Suprapubic skin (tissue), 4 donors: Measurements from ENCODE around the gene KLHL20. TPM values are rescaled to one million over a fixed set of nuclear protein-coding genes. Genes with fewer than 3 reads are reported as not detected.
"Not testable (repeated sequence)": the region's sequence is repeated elsewhere in the genome, so short reads cannot be mapped to it uniquely, and the experiment has no call there.

Experiments used
- DNase-seq, 2 donors: peaks; one replicate each; pipeline ENCODE4 v3.0.0-alpha.2; 2019; ENCODE audit warnings: low spot score in 2 of 2
- H3K27ac ChIP-seq: fragments of 200-600 bp; sonication (generic); one replicate; pipeline ENCODE4 v1.5.1; 2019
- H3K27me3 ChIP-seq: fragments of 200-600 bp; sonication (generic); one replicate; pipeline ENCODE4 v1.5.1; 2019
- H3K36me3 ChIP-seq: fragments of 200-600 bp; sonication (generic); one replicate; pipeline ENCODE4 v1.5.1; 2019
- H3K4me1 ChIP-seq: fragments of 200-600 bp; sonication (generic); one replicate; pipeline ENCODE4 v1.5.1; 2019
- H3K4me3 ChIP-seq: fragments of 200-600 bp; sonication (generic); one replicate; pipeline ENCODE4 v1.5.1; 2019; ENCODE audit warnings: mild to moderate bottlenecking
- H3K9me3 ChIP-seq: fragments of 200-600 bp; sonication (generic); one replicate; pipeline ENCODE4 v1.5.1; 2019
- EP300 ChIP-seq: sonication (generic); formaldehyde crosslinking; IDR thresholded peaks from one replicate; pipeline ENCODE4 v1.6.1; 2017; ENCODE audit warnings: antibody characterized with exemption
- POLR2A ChIP-seq, 2 donors: fragments of 450-650 bp; IDR thresholded peaks; one replicate each; pipeline ENCODE4 v1.6.1; 2017; ENCODE audit warnings: antibody characterized with exemption in 2 of 2, mild to moderate bottlenecking in 2 of 2, moderate library complexity in 2 of 2
- POLR2AphosphoS5 ChIP-seq, 3 donors: sonication (generic); formaldehyde crosslinking; IDR thresholded peaks; one replicate each; pipeline ENCODE4 v1.6.1; 2017; ENCODE audit warnings: antibody characterized with exemption in 3 of 3
- WGBS: methylation state at CpG from one replicate; pipeline ENCODE4 v1.1.5; 2018; 5-methylcytosine and 5-hydroxymethylcytosine counted together
- total RNA-seq, 4 donors: library from RNA; depleted of rRNA; stranded (reverse); fragments of >200 nt; gene quantifications; one replicate each; pipeline ENCODE4 v1.1.0, GENCODE V29; 2016
- TF ChIP-seq, protein P1 (sequence below), 2 donors: fragments of 200-600 bp in 1 of 2; fragments of 450-650 bp in 1 of 2; sonication (generic) in 1 of 2; IDR thresholded peaks; one replicate each; pipeline ENCODE4 v1.5.1; 2016 to 2019; ENCODE audit warnings: antibody characterized with exemption in 2 of 2, mild to moderate bottlenecking in 1 of 2, moderate library complexity in 1 of 2

The KLHL20 gene
- total RNA-seq, 4 donors from 2014 or later, result 26.3 to 34.2 (median 29.4) TPM

DNA sequence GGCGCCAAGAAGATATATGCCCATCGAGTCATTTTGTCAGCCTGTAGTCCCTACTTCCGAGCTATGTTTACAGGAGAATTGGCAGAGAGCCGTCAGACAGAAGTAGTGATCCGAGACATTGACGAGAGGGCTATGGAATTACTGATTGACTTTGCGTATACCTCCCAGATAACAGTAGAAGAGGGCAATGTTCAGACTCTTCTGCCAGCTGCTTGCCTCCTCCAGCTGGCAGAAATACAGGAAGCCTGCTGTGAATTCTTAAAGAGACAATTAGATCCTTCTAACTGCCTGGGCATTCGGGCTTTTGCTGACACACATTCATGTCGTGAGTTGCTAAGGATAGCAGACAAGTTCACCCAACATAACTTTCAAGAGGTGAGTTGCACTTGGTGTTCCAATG lies 19.1 kb downstream of the KLHL20 start:
- Histone ChIP-seq H3K36me3 (peaks cover 34% of the 10 kb centered on the region), H3K27me3 (no peaks in the 10 kb centered on the region), H3K4me1 (no peaks in the 10 kb centered on the region), H3K9me3 (no peaks in the 10 kb centered on the region), H3K27ac (no peak overlapping the region), H3K4me3 (no peak overlapping the region)
- WGBS, result 100% methylated on average over 6 of the region's 9 CpGs
- no peak for DNase-seq
- TF ChIP-seq POLR2AphosphoS5 (IDR thresholded peaks at IDR 0.05), result no peak
- no peak for TF ChIP-seq EP300
- TF ChIP-seq, protein P1, sequence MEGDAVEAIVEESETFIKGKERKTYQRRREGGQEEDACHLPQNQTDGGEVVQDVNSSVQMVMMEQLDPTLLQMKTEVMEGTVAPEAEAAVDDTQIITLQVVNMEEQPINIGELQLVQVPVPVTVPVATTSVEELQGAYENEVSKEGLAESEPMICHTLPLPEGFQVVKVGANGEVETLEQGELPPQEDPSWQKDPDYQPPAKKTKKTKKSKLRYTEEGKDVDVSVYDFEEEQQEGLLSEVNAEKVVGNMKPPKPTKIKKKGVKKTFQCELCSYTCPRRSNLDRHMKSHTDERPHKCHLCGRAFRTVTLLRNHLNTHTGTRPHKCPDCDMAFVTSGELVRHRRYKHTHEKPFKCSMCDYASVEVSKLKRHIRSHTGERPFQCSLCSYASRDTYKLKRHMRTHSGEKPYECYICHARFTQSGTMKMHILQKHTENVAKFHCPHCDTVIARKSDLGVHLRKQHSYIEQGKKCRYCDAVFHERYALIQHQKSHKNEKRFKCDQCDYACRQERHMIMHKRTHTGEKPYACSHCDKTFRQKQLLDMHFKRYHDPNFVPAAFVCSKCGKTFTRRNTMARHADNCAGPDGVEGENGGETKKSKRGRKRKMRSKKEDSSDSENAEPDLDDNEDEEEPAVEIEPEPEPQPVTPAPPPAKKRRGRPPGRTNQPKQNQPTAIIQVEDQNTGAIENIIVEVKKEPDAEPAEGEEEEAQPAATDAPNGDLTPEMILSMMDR (IDR thresholded peaks at IDR 0.05), result no peak
- no peak for TF ChIP-seq POLR2A (IDR thresholded peaks at IDR 0.05)

GRCh38 chr1:173736104-173736503 lies 21.3 kb downstream of the KLHL20 start:
- peaks cover 37% of the 10 kb centered on the region for H3K36me3 ChIP-seq
- H3K9me3 ChIP-seq, DNase-seq, H3K4me3 ChIP-seq, H3K27me3 ChIP-seq, H3K4me1 ChIP-seq, H3K27ac ChIP-seq: not testable (repeated sequence)
- 100% methylated on average over 2 of the region's 2 CpGs for WGBS

DNA sequence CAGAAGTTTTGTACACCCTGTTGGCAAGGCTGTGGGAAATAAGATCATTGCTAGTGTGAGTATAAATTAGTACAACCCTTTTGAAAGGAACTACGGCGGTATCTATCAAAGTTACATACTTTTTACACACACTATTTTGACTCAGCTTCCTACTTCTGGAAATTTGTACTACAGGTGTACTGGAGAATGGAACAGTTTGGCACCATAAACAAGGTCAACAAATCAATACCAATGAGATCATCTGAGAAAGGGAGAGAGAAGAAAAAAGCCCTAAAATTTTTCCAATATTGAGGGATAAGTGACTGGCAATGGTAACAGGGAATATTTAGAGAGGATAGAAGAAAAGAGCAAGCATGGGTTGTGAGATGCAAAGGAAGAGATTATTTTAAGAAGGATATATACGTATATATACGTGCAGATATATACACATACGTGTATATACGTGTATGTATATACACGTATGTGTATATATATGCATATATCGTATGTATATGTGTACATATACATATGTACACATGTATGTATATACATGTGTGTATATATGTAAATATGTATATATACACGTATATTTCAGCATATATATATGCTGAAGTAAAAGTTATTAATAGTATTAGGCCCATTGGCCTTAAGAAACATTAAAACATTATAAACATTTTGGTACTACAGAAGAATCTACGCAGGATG lies 27.6 kb downstream of the KLHL20 start:
- H3K27me3 ChIP-seq, result no peaks in the 10 kb centered on the region
- 97% methylated on average over 10 of the region's 10 CpGs for WGBS

DNA sequence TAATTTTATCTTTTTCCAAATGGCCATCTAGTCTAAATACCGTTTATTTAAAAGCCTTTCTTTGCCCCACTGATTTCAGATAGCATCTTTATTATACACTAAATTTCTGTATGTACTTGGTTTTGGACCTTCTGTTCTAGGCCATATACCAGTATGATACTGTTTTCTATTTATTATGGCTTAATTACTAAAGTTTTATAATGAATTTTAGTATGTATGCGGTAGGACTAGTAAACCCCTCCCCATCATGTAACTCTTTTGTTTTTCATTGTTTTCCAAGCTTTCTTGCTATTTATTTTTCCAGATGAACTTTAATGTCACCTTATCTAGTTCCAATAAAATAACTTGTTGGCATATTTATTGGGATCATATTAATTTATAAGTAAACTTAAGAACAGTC lies 29.9 kb downstream of the KLHL20 start:
- WGBS, result 92% methylated on average over 2 of the region's 2 CpGs
- no peak for DNase-seq
- no peaks in the 10 kb centered on the region for H3K27me3 ChIP-seq

More for the DNA sequence above, 27.6 kb downstream of the KLHL20 start:
- H3K4me1 ChIP-seq, result no peaks in the 10 kb centered on the region
- DNase-seq, result no peak
- no peak overlapping the region for H3K4me3 ChIP-seq
- no peaks in the 10 kb centered on the region for H3K9me3 ChIP-seq
- TF ChIP-seq, protein P1 (IDR thresholded peaks at IDR 0.05), result no peak
- no peak for TF ChIP-seq POLR2AphosphoS5 (IDR thresholded peaks at IDR 0.05)
- TF ChIP-seq EP300, result no peak
- no peak for TF ChIP-seq POLR2A (IDR thresholded peaks at IDR 0.05)
- H3K36me3 ChIP-seq, result peaks cover 13% of the 10 kb centered on the region
- no peak overlapping the region for H3K27ac ChIP-seq

DNA sequence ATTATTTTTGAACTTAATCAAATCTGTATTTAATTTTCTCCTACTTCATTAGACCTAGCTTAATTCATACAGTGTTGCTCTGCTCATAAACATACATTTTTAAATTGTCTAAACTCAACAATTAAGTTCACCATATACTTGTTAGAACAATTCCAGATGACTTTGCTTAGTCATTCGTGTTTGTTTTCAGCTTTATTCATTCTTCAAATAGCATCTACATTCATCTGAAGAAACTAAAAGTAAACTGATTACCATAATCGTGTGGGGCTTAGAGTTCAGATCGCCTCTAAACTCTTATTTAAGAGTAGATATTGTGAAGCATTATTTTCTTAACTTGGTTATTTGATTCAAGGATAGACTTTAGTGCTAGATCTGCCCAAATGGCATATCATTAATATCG lies 34.4 kb downstream of the KLHL20 start:
- H3K36me3 ChIP-seq, result peaks cover 28% of the 10 kb centered on the region
- no peak for TF ChIP-seq POLR2AphosphoS5 (IDR thresholded peaks at IDR 0.05)
- no peak for TF ChIP-seq POLR2A (IDR thresholded peaks at IDR 0.05)
- no peak for TF ChIP-seq EP300
- TF ChIP-seq, protein P1 (IDR thresholded peaks at IDR 0.05), result no peak
- DNase-seq, result no peak
- H3K4me3 ChIP-seq, result no peak overlapping the region
- H3K27ac ChIP-seq, result no peak overlapping the region
- WGBS, result 87% methylated on average over 4 of the region's 4 CpGs
- no peaks in the 10 kb centered on the region for H3K9me3 ChIP-seq
- no peaks in the 10 kb centered on the region for H3K27me3 ChIP-seq
- H3K4me1 ChIP-seq, result no peaks in the 10 kb centered on the region

More for the DNA sequence above, 29.9 kb downstream of the KLHL20 start:
- no peak for TF ChIP-seq EP300
- no peak for TF ChIP-seq POLR2AphosphoS5 (IDR thresholded peaks at IDR 0.05)
- TF ChIP-seq, protein P1 (IDR thresholded peaks at IDR 0.05), result no peak
- TF ChIP-seq POLR2A (IDR thresholded peaks at IDR 0.05), result no peak
- Histone ChIP-seq H3K4me3 (no peak overlapping the region), H3K27ac (no peak overlapping the region), H3K4me1 (no peaks in the 10 kb centered on the region), H3K36me3 (peaks cover 13% of the 10 kb centered on the region), H3K9me3 (no peaks in the 10 kb centered on the region)

DNA sequence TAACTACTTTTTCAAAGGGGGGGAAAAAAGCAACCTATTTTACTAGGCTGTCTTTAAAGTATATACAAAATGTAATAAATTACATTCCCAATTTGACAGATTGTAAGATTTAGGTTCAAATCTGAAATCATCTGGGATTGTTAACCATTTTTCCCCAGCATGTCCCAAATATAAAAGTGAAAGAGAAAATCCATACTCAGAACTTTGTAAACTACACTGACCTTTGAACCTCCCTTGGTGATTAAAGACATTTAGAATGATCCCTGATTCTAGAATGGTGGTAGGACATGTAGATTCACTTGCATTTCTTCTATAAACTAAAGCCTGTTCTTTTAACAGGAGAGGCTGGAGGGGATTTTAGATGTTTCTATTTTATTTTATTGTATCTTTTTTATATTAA lies 39.0 kb downstream of the KLHL20 start:
- no peak overlapping the region for H3K27ac ChIP-seq
- no peaks in the 10 kb centered on the region for H3K9me3 ChIP-seq
- peaks cover 67% of the 10 kb centered on the region for H3K36me3 ChIP-seq
- DNase-seq, result no peak
- TF ChIP-seq, protein P1 (IDR thresholded peaks at IDR 0.05), result no peak
- no peak for TF ChIP-seq POLR2A (IDR thresholded peaks at IDR 0.05)
- TF ChIP-seq EP300, result no peak
- TF ChIP-seq POLR2AphosphoS5 (IDR thresholded peaks at IDR 0.05), result no peak
- H3K4me3 ChIP-seq, result no peak overlapping the region
- no peaks in the 10 kb centered on the region for H3K4me1 ChIP-seq
- H3K27me3 ChIP-seq, result no peaks in the 10 kb centered on the region
